ENCODE results near the gene SLC6A18. TPM values are rescaled to one million over a fixed set of nuclear protein-coding genes. Genes with fewer than 3 reads are reported as not detected.

SLC6A18 gene
- polyA plus RNA-seq, 1 of the 3 experiments (the other 2 are of a cell fraction) = not detected

- Histone ChIP-seq H3K4me1 (ENCODE audit: control insufficient read depth in 1 of 2, insufficient read depth in 2 of 2, low read depth in 1 of 2, low read length in 1 of 2) (no peaks in the 10 kb centered on the region), H2AFZ (ENCODE audit: low read depth) (no peak overlapping the region), H3K36me3 (replicated peaks in 1 of 2; ENCODE audit: control insufficient read depth in 1 of 2, insufficient read depth in 2 of 2, low read length in 1 of 2) (no peaks in the 10 kb centered on the region), H4K20me1 (ENCODE audit: insufficient read depth) (no peaks in the 10 kb centered on the region), H3K4me3 (ENCODE audit: low read depth in 2 of 2, low read length in 1 of 2) (no peak overlapping the region), H3K27ac (ENCODE audit: low read depth in 2 of 2, low read length in 1 of 2) (no peak overlapping the region), H3K27me3 (ENCODE audit: insufficient read depth) (peaks cover 65% of the 10 kb centered on the region), H3K79me2 (ENCODE audit: insufficient read depth) (no peaks in the 10 kb centered on the region), H3K4me2 (no peak overlapping the region), H3K9ac (no peak overlapping the region), H3K9me2 (no peaks in the 10 kb centered on the region), H3F3A (replicated peaks; ENCODE audit: insufficient read depth) (no peaks in the 10 kb centered on the region), H3K9me3 (no peaks in the 10 kb centered on the region)
- 58% methylated on average over 12 of the region's 25 CpGs for WGBS (ENCODE audit: low lambda C conversion rate)
- POLR2A ChIA-PET = no interaction called here
- CTCF ChIA-PET = interaction anchor here (0.6 to 4.6 kb wide), 12 partner anchors 12 to 450 kb away, joined by 3 to 23 read pairs (median 4); no protein-coding TSS in a partner anchor
- TF ChIP-seq TAF1 (IDR thresholded peaks at IDR 0.05; ENCODE audit: borderline replicate concordance, low read depth, low read length) (no peak), RCOR1 (IDR thresholded peaks at IDR 0.05; ENCODE audit: low read length) (no peak), ZBTB33 (IDR thresholded peaks at IDR 0.05; ENCODE audit: borderline replicate concordance, low read depth) (no peak), TEAD4 (IDR thresholded peaks at IDR 0.05; ENCODE audit: borderline replicate concordance, insufficient read depth) (no peak), YY1 (IDR thresholded peaks at IDR 0.05; ENCODE audit: low read depth) (no peak), MXI1 (IDR thresholded peaks at IDR 0.05; ENCODE audit: low read depth, low read length) (no peak), NFIC (IDR thresholded peaks at IDR 0.05; ENCODE audit: borderline replicate concordance) (no peak), SMC3 (IDR thresholded peaks at IDR 0.05; ENCODE audit: low read depth, low read length) (no peak), FOXJ3 (CRISPR knock-in tag; IDR thresholded peaks at IDR 0.05) (no peak), USF2 (IDR thresholded peaks at IDR 0.05; ENCODE audit: borderline replicate concordance, low read depth, low read length) (no peak), PBX3 (IDR thresholded peaks at IDR 0.05) (no peak), GABPA (IDR thresholded peaks at IDR 0.05; ENCODE audit: low read depth) (no peak), FOSL2 (IDR thresholded peaks at IDR 0.05; ENCODE audit: borderline replicate concordance, low read depth) (no peak), SIN3A (IDR thresholded peaks at IDR 0.05; ENCODE audit: borderline replicate concordance, low read depth, low read length) (no peak)
- no peak for DNase-seq
These were observed 21.1 kb upstream of the SLC6A18 start for GRCh38 chr5:1203968-1204692.

Measured in SK-N-SH (cell line).